ENCODE measurements around the gene CAMP.

DNA sequence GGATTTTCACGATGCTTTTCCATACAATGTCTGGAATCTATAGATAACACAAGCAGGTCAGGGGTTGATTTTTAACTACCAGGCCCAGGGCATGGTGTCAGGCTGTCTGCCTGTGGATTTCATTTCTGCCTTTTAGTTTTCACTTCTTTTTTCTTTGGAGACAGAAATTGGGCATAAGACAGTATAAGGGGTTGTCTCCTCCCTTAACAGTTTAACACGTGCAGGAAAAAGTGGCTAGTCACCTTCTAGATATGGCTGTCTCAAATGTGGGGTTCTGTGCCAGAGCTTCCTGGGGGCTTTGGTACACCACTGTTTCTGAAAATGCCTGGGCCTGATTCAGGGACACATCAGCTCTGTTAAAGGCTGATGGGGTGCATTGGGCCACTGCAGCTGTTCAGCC lies 10.2 kb downstream of the CAMP start:
- TF ChIP-seq, protein P1, sequence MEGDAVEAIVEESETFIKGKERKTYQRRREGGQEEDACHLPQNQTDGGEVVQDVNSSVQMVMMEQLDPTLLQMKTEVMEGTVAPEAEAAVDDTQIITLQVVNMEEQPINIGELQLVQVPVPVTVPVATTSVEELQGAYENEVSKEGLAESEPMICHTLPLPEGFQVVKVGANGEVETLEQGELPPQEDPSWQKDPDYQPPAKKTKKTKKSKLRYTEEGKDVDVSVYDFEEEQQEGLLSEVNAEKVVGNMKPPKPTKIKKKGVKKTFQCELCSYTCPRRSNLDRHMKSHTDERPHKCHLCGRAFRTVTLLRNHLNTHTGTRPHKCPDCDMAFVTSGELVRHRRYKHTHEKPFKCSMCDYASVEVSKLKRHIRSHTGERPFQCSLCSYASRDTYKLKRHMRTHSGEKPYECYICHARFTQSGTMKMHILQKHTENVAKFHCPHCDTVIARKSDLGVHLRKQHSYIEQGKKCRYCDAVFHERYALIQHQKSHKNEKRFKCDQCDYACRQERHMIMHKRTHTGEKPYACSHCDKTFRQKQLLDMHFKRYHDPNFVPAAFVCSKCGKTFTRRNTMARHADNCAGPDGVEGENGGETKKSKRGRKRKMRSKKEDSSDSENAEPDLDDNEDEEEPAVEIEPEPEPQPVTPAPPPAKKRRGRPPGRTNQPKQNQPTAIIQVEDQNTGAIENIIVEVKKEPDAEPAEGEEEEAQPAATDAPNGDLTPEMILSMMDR (IDR thresholded peaks at IDR 0.05): no peak
- no peak for TF ChIP-seq POLR2A (IDR thresholded peaks at IDR 0.05; ENCODE audit: low read depth)
- TF ChIP-seq POLR2AphosphoS5 (IDR thresholded peaks at IDR 0.05): no peak
- TF ChIP-seq EP300 (IDR thresholded peaks at IDR 0.05): no peak

Data from esophagus muscularis mucosa (tissue), 4 donors.